SK-N-SH treated with all-trans-retinoic acid at 6 μM for 48 hours (cell line): ENCODE data around the gene PLCB1.

Experiments used
- ATAC-seq: fragments of 200-7000 bp; cut with Tn5 transposase; 3 replicates; pipeline ENCODE4 v1.9.1; 2020; ENCODE audit warnings: mild to moderate bottlenecking, moderate library complexity
- ARNTL ChIP-seq: fragments of 450-650 bp; formaldehyde crosslinking; IDR thresholded peaks from 2 replicates; pipeline ENCODE4 v1.5.0; 2020; ENCODE audit warnings: low read depth, mild to moderate bottlenecking, moderate library complexity, borderline replicate concordance
- CSDC2 ChIP-seq: fragments of 250-450 bp; sonication (Bioruptor Pico); IDR thresholded peaks from 2 replicates; pipeline ENCODE4 v1.5.0; 2020; ENCODE audit warnings: mild to moderate bottlenecking, moderate library complexity
- GLIS3 ChIP-seq: fragments of 250-450 bp; sonication (Bioruptor Pico); IDR thresholded peaks from 2 replicates; pipeline ENCODE4 v1.5.0; 2020; ENCODE audit warnings: mild to moderate bottlenecking, moderate library complexity
- ISL1 ChIP-seq: fragments of 250-450 bp; sonication (Bioruptor Pico); IDR thresholded peaks from 2 replicates; pipeline ENCODE4 v2.1.2; 2022; ENCODE audit warnings: mild to moderate bottlenecking, moderate library complexity
- PPARA ChIP-seq: fragments of 250-450 bp; sonication (Bioruptor Pico); IDR thresholded peaks from 2 replicates; pipeline ENCODE4 v1.5.0; 2020; ENCODE audit warnings: mild to moderate bottlenecking, borderline replicate concordance
- RARB ChIP-seq: fragments of 250-450 bp; sonication (Bioruptor Pico); IDR thresholded peaks from 2 replicates; pipeline ENCODE4 v1.8.0; 2021; ENCODE audit warnings: mild to moderate bottlenecking, moderate library complexity
- SNAI2 ChIP-seq: fragments of 250-450 bp; sonication (Bioruptor Pico); IDR thresholded peaks from 2 replicates; pipeline ENCODE4 v1.5.0; 2020; ENCODE audit warnings: mild to moderate bottlenecking, moderate library complexity
- TCF4 ChIP-seq: fragments of 250-450 bp; sonication (Bioruptor Pico); IDR thresholded peaks from 2 replicates; pipeline ENCODE4 v1.8.0; 2021; ENCODE audit warnings: mild to moderate bottlenecking, moderate library complexity, borderline replicate concordance
- ZC3H10 ChIP-seq: fragments of 250-450 bp; sonication (Bioruptor Pico); IDR thresholded peaks from 2 replicates; pipeline ENCODE4 v1.5.1; 2021; ENCODE audit warnings: mild to moderate bottlenecking, moderate library complexity
- ZFP30 ChIP-seq: fragments of 450-650 bp; formaldehyde crosslinking; IDR thresholded peaks from 2 replicates; pipeline ENCODE4 v1.5.0; 2022; ENCODE audit warnings: mild to moderate bottlenecking, moderate library complexity
- ZNF565 ChIP-seq: fragments of 450-650 bp; formaldehyde crosslinking; conservative IDR thresholded peaks from 2 replicates; pipeline ENCODE4 v1.5.0; 2020; ENCODE audit warnings: low read depth, mild to moderate bottlenecking, moderate library complexity
- ZNF70 ChIP-seq: fragments of 450-650 bp; formaldehyde crosslinking; IDR thresholded peaks from 2 replicates; pipeline ENCODE4 v1.5.0; 2020; ENCODE audit warnings: mild to moderate bottlenecking, moderate library complexity
- TF ChIP-seq, protein P1 (sequence below): fragments of 250-450 bp; sonication (Bioruptor Pico); IDR thresholded peaks from 2 replicates; pipeline ENCODE4 v1.5.0; 2020; ENCODE audit warnings: mild to moderate bottlenecking, moderate library complexity
- TF ChIP-seq, protein P2 (sequence below): fragments of 250-450 bp; sonication (Bioruptor Pico); IDR thresholded peaks from 2 replicates; pipeline ENCODE4 v1.8.0; 2020; ENCODE audit warnings: mild to moderate bottlenecking, moderate library complexity, borderline replicate concordance
- TF ChIP-seq, protein P3 (sequence below): fragments of 250-450 bp; sonication (Bioruptor Pico); IDR thresholded peaks from 2 replicates; pipeline ENCODE4 v1.5.1; 2021; ENCODE audit warnings: mild to moderate bottlenecking, moderate library complexity
- TF ChIP-seq, protein P4 (sequence below): fragments of 250-450 bp; sonication (Bioruptor Pico); IDR thresholded peaks from 2 replicates; pipeline ENCODE4 v1.8.0; 2021; ENCODE audit warnings: low read depth, mild to moderate bottlenecking, moderate library complexity, borderline replicate concordance

The PLCB1 gene

DNA sequence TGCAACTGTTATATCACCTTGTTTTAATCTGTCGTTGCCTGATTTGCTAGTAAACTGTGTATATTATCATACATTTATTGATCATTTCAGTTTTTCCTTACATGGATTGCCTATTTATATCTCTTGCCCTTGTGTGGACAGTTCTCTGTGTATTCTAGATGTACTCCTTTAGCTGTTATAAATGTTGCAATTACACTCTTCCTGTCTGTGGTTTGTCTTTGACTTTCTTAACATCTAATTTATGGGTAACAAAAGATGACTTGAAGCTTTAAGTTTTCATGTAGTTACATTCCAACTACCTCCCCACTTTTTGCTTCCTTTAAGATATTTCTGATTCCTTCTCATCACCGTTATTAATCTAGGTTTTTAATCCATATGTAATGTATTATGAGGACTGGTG lies 22.6 kb downstream of the PLCB1 start:
- TF ChIP-seq SNAI2 (CRISPR knock-in tag) (no peak), ISL1 (CRISPR knock-in tag) (no peak), PPARA (no peak), ARNTL (CRISPR knock-in tag) (no peak), ZNF70 (CRISPR knock-in tag) (no peak), ZNF565 (no peak), RARB (CRISPR knock-in tag) (no peak)
- TF ChIP-seq, protein P1, sequence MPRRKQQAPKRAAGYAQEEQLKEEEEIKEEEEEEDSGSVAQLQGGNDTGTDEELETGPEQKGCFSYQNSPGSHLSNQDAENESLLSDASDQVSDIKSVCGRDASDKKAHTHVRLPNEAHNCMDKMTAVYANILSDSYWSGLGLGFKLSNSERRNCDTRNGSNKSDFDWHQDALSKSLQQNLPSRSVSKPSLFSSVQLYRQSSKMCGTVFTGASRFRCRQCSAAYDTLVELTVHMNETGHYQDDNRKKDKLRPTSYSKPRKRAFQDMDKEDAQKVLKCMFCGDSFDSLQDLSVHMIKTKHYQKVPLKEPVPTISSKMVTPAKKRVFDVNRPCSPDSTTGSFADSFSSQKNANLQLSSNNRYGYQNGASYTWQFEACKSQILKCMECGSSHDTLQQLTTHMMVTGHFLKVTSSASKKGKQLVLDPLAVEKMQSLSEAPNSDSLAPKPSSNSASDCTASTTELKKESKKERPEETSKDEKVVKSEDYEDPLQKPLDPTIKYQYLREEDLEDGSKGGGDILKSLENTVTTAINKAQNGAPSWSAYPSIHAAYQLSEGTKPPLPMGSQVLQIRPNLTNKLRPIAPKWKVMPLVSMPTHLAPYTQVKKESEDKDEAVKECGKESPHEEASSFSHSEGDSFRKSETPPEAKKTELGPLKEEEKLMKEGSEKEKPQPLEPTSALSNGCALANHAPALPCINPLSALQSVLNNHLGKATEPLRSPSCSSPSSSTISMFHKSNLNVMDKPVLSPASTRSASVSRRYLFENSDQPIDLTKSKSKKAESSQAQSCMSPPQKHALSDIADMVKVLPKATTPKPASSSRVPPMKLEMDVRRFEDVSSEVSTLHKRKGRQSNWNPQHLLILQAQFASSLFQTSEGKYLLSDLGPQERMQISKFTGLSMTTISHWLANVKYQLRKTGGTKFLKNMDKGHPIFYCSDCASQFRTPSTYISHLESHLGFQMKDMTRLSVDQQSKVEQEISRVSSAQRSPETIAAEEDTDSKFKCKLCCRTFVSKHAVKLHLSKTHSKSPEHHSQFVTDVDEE (CRISPR knock-in tag): no peak
- TF ChIP-seq, protein P2, sequence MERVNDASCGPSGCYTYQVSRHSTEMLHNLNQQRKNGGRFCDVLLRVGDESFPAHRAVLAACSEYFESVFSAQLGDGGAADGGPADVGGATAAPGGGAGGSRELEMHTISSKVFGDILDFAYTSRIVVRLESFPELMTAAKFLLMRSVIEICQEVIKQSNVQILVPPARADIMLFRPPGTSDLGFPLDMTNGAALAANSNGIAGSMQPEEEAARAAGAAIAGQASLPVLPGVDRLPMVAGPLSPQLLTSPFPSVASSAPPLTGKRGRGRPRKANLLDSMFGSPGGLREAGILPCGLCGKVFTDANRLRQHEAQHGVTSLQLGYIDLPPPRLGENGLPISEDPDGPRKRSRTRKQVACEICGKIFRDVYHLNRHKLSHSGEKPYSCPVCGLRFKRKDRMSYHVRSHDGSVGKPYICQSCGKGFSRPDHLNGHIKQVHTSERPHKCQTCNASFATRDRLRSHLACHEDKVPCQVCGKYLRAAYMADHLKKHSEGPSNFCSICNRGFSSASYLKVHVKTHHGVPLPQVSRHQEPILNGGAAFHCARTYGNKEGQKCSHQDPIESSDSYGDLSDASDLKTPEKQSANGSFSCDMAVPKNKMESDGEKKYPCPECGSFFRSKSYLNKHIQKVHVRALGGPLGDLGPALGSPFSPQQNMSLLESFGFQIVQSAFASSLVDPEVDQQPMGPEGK (CRISPR knock-in tag): no peak
- no peak for ATAC-seq

DNA sequence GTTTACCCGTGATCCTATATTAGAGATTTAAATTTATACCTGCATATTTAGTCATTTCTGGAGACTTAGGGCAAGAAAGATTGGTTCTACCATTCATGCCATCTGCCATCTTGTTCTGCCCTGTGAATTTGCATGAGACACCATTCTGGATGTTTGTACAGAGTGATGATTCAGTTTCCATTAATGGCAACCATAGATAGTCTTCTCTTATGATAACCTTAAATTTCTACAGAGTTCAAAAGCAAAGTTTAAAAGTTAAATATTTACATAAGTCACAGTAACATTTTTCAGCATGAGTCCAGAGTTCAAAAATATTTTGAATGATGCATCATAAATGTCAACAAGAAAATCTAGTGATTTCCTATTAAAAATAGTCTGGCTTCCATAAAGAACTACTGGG lies 23.2 kb downstream of the PLCB1 start:
- TF ChIP-seq, protein P3, sequence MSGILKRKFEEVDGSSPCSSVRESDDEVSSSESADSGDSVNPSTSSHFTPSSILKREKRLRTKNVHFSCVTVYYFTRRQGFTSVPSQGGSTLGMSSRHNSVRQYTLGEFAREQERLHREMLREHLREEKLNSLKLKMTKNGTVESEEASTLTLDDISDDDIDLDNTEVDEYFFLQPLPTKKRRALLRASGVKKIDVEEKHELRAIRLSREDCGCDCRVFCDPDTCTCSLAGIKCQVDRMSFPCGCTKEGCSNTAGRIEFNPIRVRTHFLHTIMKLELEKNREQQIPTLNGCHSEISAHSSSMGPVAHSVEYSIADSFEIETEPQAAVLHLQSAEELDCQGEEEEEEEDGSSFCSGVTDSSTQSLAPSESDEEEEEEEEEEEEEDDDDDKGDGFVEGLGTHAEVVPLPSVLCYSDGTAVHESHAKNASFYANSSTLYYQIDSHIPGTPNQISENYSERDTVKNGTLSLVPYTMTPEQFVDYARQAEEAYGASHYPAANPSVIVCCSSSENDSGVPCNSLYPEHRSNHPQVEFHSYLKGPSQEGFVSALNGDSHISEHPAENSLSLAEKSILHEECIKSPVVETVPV: no peak
- TF ChIP-seq, protein P4, sequence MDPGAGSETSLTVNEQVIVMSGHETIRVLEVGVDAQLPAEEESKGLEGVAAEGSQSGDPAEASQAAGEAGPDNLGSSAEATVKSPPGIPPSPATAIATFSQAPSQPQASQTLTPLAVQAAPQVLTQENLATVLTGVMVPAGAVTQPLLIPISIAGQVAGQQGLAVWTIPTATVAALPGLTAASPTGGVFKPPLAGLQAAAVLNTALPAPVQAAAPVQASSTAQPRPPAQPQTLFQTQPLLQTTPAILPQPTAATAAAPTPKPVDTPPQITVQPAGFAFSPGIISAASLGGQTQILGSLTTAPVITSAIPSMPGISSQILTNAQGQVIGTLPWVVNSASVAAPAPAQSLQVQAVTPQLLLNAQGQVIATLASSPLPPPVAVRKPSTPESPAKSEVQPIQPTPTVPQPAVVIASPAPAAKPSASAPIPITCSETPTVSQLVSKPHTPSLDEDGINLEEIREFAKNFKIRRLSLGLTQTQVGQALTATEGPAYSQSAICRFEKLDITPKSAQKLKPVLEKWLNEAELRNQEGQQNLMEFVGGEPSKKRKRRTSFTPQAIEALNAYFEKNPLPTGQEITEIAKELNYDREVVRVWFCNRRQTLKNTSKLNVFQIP (CRISPR knock-in tag): no peak
- TF ChIP-seq SNAI2 (CRISPR knock-in tag) (no peak), ZC3H10 (CRISPR knock-in tag) (no peak), TCF4 (no peak), ZNF565 (no peak), ZFP30 (CRISPR knock-in tag) (no peak), GLIS3 (no peak)

DNA sequence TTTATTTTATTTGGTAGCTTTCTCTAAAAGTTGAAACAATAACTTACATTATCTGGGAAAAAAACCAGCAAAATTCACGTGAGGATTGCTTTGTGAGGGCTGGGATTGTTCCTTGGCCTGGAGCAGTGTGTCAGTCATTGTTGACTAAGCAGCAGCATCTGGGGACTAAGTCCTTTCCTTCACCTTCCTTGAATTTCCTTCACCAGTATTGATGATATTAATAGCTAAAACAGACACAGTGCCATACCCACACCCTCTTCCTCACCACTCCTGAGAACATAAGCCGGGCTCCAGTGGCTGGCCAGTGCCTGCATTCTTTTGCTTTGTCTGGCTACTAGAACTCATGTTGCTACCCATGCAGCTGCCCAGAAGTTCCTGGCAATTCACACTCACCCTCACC lies 23.7 kb downstream of the PLCB1 start:
- no peak for ATAC-seq
- TF ChIP-seq, protein P4 (CRISPR knock-in tag): no peak
- TF ChIP-seq, protein P1 (CRISPR knock-in tag): no peak
- TF ChIP-seq ARNTL (CRISPR knock-in tag): no peak
- no peak for TF ChIP-seq CSDC2 (CRISPR knock-in tag)
- TF ChIP-seq SNAI2 (CRISPR knock-in tag): no peak
- no peak for TF ChIP-seq GLIS3
- no peak for TF ChIP-seq ZC3H10 (CRISPR knock-in tag)

More for the DNA sequence above, 23.2 kb downstream of the PLCB1 start:
- no peak for ATAC-seq
